GM21576 (cell line): ENCODE measurements around the gene LDLRAP1.
A peak's percentile ranks its signal among the peaks of the same experiment; 100 is the strongest.

Experiments
- ATAC-seq: cut with Tn5 transposase; IDR thresholded peaks from one replicate; pipeline ENCODE4 v1.9.1; 2021; ENCODE audit warnings: mild to moderate bottlenecking, moderate library complexity; ENCODE audit not compliant: unreplicated experiment

The LDLRAP1 gene

DNA sequence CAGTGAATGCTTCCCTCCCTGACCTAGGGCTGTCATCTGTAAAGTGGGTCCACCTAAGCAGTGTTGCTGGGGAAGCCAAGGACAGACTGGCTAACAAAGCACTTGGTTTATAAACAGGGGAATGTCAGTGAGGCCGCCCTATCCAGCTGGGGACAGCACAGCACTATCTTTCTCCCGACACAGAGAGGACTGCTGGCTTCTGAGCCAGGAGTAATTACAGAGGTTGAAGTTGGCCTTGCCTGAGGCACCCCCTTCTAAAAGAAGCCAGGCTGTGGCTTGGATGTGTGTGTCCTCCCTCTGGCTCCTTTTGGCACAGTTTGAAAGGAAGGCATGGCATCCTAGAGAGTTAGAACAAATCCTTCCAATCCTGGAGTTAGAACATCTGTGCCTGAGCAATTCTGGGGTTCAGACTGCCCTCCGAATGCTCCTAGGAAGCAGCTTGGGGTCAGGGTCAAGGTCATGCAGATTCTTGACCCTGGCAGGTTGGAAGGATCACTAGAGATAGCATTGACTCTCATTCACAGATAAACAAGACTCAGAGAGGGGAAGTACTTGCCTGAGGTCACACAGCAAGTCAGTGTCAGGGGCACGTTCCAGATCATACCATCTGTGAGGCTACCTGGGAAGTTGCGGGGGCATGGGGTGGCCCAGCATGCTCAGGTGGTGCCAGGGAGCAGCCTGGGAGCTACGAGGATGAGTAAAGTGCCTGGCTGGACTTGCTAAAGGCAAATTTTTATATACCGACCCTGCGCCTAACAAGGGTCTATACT, 1.3 kb upstream of the LDLRAP1 start:
- ATAC-seq = no peak

DNA sequence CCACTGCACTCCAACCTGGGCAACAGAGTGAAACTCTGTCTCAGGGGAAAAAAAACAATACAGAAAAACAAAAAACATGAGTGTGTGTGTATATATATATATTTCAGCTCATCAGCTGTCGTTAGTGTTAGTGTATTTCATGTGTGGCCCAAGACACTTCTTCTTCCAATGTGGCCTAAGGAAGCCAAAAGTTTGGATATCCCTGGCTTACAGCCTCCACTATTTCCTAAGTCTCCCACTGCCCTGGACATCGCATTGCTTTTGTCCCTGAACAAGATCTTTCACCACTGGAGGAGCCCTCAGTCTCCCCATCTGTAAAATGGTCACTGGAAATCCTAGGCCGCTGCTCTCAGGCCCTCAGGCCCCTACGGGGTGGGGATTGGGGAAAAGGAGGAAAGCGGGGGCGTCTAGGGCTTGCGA, 391 bp upstream of the LDLRAP1 start:
- ATAC-seq = no peak

DNA sequence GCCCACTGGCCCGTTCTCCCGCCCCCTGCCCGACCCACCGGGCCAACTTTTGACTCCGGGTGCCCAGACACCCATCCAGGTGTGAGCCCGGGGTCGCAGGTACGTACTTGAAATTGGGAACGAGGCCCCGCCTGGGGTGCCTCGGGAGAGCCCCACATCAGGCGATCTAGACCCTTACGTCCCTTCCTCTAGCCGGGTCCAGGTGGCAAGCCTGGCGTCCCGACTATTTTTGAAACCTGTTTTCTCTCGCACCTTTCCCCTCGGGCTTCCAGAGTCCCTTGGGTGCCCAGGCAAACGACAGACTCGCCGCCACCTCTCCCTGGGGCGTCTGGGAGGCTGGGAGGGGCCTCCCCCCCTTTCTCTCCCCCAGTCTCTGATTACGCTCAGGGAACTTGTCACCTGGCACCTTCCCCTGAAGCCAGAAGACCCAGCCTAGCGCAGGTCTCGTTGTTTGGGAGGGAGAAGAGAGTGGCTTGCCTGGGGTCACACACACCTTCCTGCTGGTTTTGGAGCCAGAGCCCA, 898 bp downstream of the LDLRAP1 start:
- peak; percentile 5 for ATAC-seq

DNA sequence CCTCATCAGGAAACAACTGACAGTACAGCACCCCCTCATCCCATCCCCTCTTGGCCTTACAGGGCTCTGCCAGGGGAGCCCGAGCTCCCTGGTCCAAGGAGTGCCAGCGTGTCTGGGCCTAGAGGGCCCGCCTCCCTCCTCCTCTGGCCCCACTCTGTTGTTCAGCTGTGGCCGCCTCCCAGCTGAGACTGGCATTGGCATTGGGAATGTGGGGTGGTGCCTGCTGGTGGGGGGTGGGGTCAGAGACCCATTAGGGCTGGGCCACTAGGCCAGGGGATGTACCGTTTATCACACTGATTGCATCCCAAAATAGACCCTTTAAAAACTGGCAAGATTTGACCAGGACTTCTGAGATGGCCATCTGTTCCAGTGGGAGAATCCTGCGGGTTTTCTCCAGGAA, 1.4 kb downstream of the LDLRAP1 start:
- ATAC-seq = no peak

DNA sequence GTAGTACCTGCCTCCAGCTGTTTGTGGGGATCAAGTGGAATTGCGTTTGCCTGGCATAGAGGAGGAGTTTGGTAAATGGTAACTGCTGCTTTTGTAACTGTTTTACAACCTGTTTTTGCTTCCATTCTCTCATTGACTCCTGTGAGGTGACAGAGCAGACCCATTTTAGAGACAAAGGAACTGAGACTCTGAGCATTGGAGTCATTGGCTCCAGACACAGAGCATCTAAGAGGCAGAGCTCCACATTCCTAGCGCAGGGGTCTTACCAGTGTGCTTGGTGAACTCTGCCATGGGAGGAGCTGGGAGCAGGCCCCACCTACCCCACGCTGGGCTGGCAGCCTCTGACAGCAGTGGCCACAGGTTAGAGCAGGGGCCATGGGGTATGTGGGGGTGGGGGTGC, 2.4 kb downstream of the LDLRAP1 start:
- ATAC-seq = no peak

DNA sequence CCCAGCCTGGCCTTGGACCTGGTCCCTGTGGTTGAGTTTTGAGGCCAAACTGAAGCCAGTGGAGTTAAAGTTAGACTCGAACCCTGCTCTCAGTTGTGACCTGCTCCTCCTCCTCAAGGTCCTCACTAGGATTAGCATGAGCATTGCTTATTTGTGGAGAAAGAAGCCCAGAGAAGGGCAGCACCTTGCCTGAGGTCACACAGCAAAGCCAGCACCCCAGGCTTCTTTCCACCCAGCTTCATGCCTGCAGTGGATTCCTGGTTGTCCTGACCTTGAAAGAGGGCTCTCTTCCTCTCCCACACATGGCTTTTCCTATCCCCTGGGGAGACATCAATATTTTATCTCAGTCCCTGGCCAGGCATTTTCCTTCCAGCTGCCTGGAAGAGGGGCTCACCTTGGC, 2.8 kb downstream of the LDLRAP1 start:
- ATAC-seq = no peak

DNA sequence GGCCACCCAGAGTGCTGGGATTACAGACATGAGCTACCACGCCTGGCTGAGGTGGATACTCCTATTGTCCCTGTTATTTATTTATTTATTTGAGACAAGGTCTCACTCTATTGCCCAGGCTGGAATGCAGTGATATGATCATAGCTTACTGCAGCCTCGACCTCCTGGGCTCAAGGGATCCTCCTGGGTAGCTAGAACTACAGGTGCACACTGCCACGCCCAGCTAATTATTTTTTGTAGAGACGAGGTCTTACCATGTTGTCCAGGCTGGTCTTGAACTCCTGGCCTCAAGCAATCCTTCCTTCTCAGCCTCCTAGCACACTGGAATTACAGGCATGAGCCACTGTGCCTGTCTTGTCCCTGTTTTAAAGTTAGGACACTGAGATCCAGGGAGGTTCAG, 5.2 kb downstream of the LDLRAP1 start:
- ATAC-seq = no peak

DNA sequence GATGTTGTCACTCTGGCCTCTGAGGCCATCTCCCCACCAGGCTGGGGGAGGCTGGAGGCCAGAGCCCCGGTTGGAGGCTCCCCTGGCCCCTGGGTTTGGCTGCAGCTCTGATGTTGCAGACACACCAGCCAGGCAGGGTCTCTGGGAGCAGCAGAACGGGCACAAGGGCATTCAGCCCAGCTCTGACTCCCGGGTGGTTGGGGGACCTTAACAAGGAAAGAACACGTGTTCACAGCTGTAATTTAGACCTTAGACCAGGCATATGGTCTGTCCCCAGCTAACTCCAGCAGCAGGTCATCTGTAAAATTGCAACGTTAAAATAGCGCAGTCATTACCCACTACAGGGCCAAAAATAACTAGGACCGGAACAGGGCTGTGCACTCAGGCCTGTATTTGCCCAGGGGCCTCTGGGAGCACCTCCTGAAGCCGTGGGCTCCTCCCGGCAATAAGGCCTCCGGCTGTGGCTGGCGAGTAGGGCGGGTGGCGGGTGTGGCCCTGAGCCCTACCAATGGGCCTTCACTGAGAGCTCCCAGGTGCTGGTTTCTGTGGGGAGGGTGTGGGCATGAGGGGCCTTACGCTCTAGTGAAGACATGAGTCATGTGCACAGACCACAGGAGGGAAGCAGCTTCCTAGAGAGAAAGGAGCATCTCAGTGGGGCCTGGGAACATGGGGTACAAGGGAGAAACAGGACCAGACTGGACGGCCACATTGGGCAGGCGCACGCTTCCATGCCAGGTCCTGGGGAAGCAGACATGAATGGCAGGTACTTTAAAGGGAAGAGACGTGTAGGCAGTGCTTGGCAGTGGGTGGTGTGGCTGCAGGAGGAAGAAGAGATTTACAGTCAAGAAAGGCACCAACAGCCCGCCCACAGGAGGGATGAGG, 6.1 kb downstream of the LDLRAP1 start:
- ATAC-seq = peak; percentile 85

DNA sequence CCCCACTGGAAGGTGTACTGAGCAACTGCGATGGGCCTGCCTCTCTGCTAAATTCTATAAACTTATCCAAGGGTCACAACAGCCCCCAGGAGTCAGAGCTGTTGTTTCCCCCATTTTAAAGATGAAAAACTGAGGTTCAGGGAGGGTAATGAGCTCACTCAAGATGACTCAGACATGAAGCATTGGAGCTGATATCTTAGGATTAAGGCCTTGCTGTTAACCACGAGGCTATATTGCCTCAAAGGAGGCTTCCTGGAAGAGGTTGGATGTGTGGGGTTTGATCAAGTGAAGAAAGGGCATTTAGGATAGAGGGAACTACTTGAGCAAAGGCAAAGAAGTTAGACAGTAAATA, 6.7 kb downstream of the LDLRAP1 start:
- no peak for ATAC-seq

DNA sequence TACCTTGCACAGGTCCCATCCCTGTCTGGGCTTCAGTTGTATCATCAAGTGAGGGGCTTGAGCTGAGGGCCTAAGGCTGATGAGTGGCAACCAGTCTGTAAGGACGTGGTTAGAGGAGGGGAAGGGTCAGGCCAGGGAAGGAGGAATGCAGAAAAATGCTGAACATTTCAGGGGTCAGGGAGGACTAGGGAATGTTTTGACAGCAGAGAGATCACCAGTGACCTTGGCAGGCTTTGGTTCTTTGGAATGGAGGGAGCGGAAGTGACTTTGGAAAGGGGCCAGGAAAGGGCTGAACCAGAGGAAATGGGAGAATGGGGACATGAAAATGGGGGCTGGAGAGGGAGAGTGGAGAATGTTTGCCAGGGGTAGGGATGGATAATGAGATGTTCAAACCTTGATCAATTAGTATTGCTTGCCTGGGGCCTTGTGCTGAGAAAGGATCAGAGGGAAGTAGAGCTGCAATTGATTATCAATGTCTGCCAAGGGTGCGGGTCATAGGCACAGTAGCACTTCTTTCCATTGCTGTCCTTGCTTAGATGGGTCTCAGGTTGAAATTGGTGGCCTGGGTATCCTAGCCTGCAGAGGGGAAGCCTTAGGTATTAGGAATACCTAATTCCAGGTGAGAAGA, 7.4 kb downstream of the LDLRAP1 start:
- no peak for ATAC-seq

DNA sequence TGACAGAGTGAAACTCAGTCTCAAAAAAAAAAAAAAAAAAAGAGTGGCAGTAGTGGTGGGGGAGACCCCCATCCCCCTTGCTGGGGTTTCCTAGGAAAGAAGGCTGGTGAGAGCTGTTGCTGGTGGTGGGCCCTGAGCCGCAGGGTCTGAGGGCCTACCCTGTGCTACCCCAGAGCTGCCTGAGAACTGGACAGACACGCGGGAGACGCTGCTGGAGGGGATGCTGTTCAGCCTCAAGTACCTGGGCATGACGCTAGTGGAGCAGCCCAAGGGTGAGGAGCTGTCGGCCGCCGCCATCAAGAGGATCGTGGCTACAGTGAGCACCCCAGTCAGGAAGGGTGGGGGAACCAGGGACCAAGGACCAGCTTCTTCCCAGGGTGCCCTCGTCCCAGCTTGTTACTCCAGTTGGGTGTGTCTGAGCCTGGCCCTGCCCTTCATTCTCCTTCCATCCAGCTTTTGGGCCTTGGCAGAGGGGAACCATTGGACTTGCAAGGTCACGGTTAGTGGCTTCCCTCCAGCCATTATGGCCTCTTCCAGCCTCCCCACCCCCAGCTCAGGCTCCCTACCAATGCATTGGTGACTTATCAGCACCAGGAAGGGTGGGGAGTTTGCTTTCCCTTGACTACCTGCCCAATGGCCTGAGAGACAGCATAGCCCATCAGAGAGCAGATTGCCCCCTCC, 10.5 kb downstream of the LDLRAP1 start:
- no peak for ATAC-seq

DNA sequence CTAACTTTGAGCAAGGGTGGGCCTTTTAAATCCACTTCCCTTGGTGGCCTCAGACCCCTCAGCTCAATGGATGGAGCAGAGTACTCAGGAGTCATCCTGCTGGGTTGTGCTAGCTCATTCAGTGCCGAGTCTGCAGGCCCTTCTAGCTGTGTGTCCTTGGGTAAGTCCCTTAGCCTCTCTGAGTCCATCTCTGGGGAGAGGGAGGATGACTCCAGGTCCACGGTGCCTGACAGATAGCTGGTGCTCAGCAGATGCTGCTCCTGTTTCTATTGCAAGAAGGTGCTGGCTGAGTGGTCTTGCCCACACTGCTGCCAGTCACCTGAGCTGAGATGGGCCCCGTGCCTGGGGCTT, 11.0 kb downstream of the LDLRAP1 start:
- ATAC-seq = no peak

DNA sequence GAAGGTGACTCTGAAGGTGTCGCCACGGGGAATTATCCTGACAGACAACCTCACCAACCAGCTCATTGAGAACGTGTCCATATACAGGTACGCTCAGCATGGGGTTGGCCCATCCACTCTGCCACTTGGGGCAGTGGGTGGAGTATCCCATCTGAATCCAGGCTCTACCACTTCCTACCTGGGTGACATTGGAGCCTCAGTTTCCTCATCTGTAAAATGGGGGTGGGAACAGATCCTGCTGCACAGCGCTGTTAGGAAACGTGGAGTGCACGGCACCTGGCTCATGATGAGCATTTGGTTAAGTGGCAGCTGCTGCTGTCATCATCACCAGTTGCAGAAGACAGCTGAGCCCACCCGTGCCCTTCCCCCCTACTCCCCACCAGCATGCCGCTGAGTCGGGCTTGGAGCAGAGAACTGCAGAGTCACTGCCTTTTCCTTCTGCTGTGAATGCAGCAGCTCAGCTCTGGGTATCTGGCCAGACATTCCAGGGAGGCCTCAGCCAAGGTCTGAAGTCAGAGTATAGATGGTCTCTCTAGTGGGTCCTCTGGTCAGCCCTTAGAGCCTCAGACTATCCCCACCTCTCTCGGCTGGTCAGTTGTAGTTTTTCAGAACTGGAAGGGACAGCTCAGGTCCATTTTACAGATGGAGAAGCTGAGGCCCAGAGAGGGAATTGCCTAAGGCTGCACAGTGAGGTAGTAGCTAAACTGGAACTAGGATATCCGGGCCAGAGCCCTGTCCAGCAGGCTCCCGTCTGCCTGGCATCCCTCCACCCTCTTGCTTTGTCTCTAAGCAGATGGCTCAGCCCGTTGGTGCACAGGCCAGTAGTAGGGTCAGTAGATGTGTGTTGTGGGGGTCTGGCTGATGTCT, 11.7 kb downstream of the LDLRAP1 start:
- ATAC-seq = no peak

DNA sequence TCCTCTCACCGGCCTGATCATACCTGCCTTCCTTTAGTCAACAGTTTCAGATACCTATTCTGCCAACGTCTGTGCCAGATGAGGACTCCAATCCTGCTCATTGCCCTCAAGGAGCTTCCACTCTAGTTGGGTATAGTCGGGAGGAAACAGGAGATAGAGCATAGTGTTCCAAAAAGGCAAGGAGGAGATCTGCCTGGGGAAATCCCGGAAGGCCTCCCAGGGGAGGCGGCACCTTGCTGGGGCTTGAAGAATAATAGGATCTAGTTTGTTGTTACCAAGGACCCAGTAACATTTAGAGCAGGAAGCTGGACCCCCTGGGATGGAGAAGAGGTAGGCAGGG, 12.3 kb downstream of the LDLRAP1 start:
- ATAC-seq = no peak

DNA sequence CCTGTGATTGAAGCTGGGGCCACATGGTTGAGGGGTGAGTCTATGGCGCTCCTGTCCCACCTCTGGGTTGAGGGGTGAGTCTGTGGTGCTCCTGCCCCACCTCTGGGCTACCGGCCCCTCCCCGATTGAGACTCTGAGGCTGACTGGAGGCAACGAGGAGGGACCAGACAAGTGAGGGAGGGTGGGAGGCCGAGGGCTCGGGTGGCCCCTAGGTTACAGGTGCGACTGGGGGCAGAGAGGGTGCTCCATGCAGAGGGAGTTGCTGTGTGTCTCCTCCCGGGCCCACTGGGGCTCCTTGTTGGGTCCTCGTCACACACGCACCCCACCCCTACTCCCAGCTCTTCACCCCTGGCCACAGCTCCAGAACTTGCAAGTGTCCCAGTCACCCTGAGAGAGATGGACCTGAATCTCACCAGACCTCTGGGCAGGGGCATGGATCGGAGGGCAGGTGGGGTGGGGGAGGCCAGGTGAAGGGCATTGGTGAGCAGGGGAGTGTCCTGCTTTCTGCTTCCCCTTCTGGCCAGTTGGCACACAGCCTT, 12.8 kb downstream of the LDLRAP1 start:
- ATAC-seq = no peak

DNA sequence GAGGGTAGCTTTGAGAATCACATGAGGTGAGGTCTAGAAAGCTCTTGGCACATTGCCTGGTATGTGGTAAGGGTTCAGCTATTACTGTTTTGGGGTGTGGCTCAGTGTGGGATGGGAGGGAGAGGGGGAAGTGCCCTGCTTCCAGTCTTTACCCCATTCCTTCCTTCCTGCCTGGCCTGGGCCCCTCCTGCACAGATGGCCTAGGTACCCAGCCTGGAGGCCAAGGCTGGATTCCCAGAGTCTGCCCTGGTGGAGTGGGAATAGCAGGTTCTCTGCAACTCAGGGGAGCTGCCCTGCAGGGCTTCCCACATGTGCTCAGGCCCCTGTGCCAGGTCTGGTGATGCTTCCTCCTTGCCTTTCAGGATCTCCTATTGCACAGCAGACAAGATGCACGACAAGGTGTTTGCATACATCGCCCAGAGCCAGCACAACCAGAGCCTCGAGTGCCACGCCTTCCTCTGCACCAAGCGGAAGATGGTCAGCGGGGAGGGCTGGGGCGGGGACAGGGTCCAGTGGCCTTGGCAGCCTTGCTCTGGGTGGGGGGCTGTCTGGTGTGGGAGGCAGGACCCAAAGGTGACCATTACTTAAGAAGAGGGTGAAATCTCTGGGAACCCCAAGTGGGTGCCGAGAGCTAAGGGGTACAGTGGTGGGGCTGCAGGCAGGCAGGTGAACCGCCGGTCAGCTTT, 13.5 kb downstream of the LDLRAP1 start:
- ATAC-seq = no peak

DNA sequence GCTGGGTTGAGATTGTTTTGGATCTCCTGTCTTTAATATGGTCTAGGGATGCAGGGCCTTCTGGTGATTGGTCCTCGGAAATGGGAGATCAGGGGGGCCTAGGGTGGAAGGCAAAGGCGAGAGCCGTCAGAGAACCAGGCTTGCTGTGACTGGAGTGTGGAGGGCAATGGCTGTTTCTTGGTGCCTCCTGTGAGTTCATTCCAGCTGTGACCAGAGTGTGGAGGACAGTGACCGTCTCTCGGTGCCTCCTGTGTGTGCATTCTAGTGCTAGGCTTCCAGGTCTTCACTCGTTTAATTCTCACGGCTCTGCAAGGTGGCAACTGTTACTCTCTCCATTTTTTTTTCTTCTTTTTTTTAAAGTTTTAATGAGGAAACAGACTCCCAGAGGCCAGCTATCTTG, 14.1 kb downstream of the LDLRAP1 start:
- no peak for ATAC-seq

DNA sequence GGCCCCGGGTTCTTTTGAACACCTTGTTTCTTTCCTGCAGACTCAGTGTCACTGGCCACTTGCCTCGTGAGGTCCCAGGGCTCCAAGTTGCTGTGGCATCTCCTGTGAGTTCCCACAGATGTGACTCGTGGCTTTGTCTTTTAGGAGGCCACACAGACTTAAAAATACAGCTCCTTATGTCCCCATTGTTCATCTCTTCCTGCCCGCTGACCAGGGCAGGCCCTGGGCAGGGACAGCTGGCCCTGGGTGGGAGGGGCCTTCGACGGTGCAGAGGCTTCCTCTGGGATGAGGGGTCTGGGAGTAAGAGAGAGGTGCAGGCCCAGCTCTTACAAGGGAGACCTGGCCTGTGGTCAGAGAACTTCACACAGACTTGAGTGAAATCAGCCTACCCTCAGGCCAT, 15.6 kb downstream of the LDLRAP1 start:
- no peak for ATAC-seq

DNA sequence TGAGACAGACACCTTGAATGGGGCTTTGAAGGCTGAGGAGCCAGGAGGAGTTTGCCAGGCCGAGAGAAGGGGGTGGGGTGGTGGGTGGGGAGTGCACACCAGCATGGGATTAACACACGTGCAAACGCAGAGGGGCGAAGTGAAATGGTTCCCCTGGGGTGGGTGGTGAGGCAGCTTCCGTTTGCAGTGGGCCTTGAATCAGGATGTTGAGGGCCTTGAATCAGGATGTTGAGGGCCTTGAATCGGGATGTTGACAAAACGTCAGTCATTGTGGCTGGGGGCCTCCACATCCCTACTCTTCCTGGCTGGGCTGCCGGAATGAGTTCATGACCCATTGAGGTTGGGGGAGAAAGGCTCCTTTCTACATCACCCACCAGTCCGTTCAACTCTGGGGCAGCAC, 16.6 kb downstream of the LDLRAP1 start:
- no peak for ATAC-seq

DNA sequence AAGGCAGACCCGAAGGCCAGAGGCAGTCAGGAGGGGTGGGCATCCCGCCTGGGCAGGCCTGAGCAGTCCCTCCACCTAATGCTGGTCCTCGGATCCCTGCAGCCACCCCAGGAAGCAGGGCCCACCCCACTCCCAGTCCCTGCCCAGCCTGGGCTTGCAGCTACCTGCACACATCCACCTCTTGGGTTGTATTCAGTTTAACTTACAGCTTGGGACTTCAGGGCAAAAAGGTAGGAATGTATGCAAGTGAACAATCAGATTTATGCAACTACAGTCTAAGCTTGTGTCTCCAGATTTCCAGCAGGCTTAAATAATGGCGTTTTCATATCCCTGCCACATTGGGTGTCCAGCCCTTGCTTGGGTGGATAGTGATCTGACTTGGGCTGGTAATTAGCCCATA, 17.4 kb downstream of the LDLRAP1 start:
- no peak for ATAC-seq
